ENCODE results near the gene MAP2K3. TPM values are rescaled to one million over a fixed set of nuclear protein-coding genes. Genes with fewer than 3 reads are reported as not detected.

The MAP2K3 gene
- polyA plus RNA-seq, 1 donor from 2014 or later: 5.3 TPM

DNA sequence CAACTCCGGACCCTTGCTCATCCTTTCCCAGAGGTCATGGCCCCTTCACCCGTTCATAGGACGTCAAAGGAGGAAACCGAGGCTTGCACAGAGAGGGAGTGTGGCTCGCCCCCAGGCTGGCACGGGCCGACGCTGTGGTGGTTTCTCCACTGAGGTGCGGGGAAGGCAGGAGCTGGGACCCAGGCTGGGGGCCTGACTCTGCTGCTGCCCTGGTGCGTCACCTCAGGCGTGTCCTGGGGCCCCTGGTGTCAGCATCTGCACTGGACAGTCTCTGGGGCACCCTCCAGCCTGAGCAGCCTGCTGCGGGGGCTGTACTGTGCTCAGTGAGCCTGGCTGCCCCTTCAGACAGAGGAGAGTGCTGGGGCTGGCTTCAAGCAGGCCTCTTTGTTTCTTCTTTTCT lies 7.4 kb downstream of the MAP2K3 start:
- no peak overlapping the region for H2AFZ ChIP-seq (ENCODE audit: low read depth, low read length)

DNA sequence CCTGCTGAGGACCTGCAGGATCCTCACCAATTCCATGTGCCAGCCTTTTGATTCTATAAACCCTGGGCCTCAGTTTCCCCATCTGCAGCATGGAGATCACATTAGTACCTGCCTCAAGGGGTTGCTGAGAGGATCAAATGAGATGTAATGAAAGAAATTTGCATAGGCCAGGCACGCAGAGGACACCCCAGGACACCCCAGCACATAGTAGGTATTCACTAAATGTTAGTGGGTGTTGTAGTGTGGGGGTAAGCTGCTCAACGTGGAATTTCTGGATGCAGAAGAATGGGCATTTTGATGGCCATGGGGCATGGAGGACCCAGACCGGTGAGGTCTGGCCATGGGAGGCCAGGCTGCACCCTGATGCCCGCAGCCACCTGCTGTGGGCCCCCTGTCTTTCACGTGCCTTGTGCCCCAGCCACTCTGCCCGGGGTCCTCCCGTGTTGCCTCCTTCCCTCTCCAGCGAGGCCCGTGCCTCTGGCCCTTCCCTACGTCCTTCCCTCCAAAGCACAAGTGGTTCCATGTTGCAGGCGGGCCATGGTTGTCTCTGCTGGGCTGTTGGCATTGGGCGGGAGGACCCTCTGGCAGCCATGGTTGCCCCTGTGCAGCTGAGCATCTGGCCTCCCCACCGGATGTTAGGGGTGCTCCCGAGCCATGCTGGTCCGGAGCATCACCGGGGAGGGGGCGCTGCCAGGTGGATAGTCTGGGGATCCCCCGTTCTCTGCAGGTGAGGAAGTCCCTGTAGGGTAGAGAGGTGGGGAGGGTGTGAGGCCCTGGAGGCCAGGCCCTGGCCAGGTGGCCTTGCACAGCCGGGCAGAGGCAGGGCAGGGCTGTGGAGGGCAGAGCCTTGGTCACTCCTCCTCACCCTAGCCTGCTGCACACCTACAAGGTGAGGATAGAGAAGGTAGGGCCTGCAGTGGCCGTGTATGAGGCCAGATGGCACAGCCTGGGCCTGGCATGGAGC lies 8.6 kb downstream of the MAP2K3 start:
- H4K20me1 ChIP-seq (ENCODE audit: insufficient read depth): no peaks in the 10 kb centered on the region
- no peak overlapping the region for H3K4me2 ChIP-seq (ENCODE audit: low read length)
- H3F3A ChIP-seq (ENCODE audit: insufficient read depth, low read length, poor library complexity, severe bottlenecking): no peaks in the 10 kb centered on the region
- H3K9me2 ChIP-seq (ENCODE audit: insufficient read depth, low read length): no peaks in the 10 kb centered on the region
- H2AFZ ChIP-seq (ENCODE audit: low read depth, low read length): no peak overlapping the region
- H3K79me2 ChIP-seq (replicated peaks; ENCODE audit: insufficient read depth, low read length): peaks cover 3% of the 10 kb centered on the region
- H3K9ac ChIP-seq (ENCODE audit: low read length): no peak overlapping the region
- no peaks in the 10 kb centered on the region for H3K36me3 ChIP-seq (ENCODE audit: insufficient read depth, low read length)
- H3K9me3 ChIP-seq (ENCODE audit: low read length): no peaks in the 10 kb centered on the region
- no peak overlapping the region for H3K27ac ChIP-seq (ENCODE audit: low read length)
- H3K27me3 ChIP-seq (ENCODE audit: insufficient read depth, low read depth, low read length): no peaks in the 10 kb centered on the region
- no peak overlapping the region for H3K4me3 ChIP-seq (ENCODE audit: low read length)
- no peak for TF ChIP-seq EP300 (conservative IDR thresholded peaks at IDR 0.05; ENCODE audit: poor library complexity, severe bottlenecking)
- TF ChIP-seq, protein P1, sequence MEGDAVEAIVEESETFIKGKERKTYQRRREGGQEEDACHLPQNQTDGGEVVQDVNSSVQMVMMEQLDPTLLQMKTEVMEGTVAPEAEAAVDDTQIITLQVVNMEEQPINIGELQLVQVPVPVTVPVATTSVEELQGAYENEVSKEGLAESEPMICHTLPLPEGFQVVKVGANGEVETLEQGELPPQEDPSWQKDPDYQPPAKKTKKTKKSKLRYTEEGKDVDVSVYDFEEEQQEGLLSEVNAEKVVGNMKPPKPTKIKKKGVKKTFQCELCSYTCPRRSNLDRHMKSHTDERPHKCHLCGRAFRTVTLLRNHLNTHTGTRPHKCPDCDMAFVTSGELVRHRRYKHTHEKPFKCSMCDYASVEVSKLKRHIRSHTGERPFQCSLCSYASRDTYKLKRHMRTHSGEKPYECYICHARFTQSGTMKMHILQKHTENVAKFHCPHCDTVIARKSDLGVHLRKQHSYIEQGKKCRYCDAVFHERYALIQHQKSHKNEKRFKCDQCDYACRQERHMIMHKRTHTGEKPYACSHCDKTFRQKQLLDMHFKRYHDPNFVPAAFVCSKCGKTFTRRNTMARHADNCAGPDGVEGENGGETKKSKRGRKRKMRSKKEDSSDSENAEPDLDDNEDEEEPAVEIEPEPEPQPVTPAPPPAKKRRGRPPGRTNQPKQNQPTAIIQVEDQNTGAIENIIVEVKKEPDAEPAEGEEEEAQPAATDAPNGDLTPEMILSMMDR (IDR thresholded peaks at IDR 0.05; ENCODE audit: poor library complexity, severe bottlenecking): no peak
- TF ChIP-seq, protein P2, sequence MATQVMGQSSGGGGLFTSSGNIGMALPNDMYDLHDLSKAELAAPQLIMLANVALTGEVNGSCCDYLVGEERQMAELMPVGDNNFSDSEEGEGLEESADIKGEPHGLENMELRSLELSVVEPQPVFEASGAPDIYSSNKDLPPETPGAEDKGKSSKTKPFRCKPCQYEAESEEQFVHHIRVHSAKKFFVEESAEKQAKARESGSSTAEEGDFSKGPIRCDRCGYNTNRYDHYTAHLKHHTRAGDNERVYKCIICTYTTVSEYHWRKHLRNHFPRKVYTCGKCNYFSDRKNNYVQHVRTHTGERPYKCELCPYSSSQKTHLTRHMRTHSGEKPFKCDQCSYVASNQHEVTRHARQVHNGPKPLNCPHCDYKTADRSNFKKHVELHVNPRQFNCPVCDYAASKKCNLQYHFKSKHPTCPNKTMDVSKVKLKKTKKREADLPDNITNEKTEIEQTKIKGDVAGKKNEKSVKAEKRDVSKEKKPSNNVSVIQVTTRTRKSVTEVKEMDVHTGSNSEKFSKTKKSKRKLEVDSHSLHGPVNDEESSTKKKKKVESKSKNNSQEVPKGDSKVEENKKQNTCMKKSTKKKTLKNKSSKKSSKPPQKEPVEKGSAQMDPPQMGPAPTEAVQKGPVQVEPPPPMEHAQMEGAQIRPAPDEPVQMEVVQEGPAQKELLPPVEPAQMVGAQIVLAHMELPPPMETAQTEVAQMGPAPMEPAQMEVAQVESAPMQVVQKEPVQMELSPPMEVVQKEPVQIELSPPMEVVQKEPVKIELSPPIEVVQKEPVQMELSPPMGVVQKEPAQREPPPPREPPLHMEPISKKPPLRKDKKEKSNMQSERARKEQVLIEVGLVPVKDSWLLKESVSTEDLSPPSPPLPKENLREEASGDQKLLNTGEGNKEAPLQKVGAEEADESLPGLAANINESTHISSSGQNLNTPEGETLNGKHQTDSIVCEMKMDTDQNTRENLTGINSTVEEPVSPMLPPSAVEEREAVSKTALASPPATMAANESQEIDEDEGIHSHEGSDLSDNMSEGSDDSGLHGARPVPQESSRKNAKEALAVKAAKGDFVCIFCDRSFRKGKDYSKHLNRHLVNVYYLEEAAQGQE (IDR thresholded peaks at IDR 0.05; ENCODE audit: borderline replicate concordance): no peak
- no peak for TF ChIP-seq RAD21 (conservative IDR thresholded peaks at IDR 0.05)
- TF ChIP-seq POLR2AphosphoS5 (IDR thresholded peaks at IDR 0.05): no peak
- TF ChIP-seq SMC3 (conservative IDR thresholded peaks at IDR 0.05; ENCODE audit: poor library complexity): no peak
- TF ChIP-seq TAF1 (IDR thresholded peaks at IDR 0.05; ENCODE audit: low read depth): no peak
- no peak for TF ChIP-seq MXI1 (conservative IDR thresholded peaks at IDR 0.05; ENCODE audit: poor library complexity, severe bottlenecking)

More for the DNA sequence above, 7.4 kb downstream of the MAP2K3 start:
- H3K9me2 ChIP-seq (ENCODE audit: insufficient read depth, low read length): no peaks in the 10 kb centered on the region
- H3K4me2 ChIP-seq (ENCODE audit: low read length): no peak overlapping the region
- peaks cover 8% of the 10 kb centered on the region for H3K79me2 ChIP-seq (replicated peaks; ENCODE audit: insufficient read depth, low read length)
- H3K36me3 ChIP-seq (ENCODE audit: insufficient read depth, low read length): no peaks in the 10 kb centered on the region
- H3K27ac ChIP-seq (ENCODE audit: low read length): no peak overlapping the region
- no peak overlapping the region for H3K9ac ChIP-seq (ENCODE audit: low read length)
- H3K4me3 ChIP-seq (ENCODE audit: low read length): no peak overlapping the region
- TF ChIP-seq POLR2AphosphoS5 (IDR thresholded peaks at IDR 0.05): no peak
- TF ChIP-seq SMC3 (conservative IDR thresholded peaks at IDR 0.05; ENCODE audit: poor library complexity): no peak
- no peak for TF ChIP-seq MXI1 (conservative IDR thresholded peaks at IDR 0.05; ENCODE audit: poor library complexity, severe bottlenecking)
- no peak for TF ChIP-seq TAF1 (IDR thresholded peaks at IDR 0.05; ENCODE audit: low read depth)
- TF ChIP-seq RAD21 (conservative IDR thresholded peaks at IDR 0.05): no peak
- TF ChIP-seq EP300 (conservative IDR thresholded peaks at IDR 0.05; ENCODE audit: poor library complexity, severe bottlenecking): no peak
- TF ChIP-seq, protein P2 (IDR thresholded peaks at IDR 0.05; ENCODE audit: borderline replicate concordance): no peak
- TF ChIP-seq, protein P1 (IDR thresholded peaks at IDR 0.05; ENCODE audit: poor library complexity, severe bottlenecking): no peak
- no peak for TF ChIP-seq EZH2 (IDR thresholded peaks at IDR 0.05; ENCODE audit: borderline replicate concordance, insufficient read depth, low read length, poor library complexity, severe bottlenecking)
- no peaks in the 10 kb centered on the region for H3F3A ChIP-seq (ENCODE audit: insufficient read depth, low read length, poor library complexity, severe bottlenecking)
- H3K9me3 ChIP-seq (ENCODE audit: low read length): no peaks in the 10 kb centered on the region
- no peaks in the 10 kb centered on the region for H3K27me3 ChIP-seq (ENCODE audit: insufficient read depth, low read depth, low read length)
- no peaks in the 10 kb centered on the region for H4K20me1 ChIP-seq (ENCODE audit: insufficient read depth)

Measured in neural cell (in vitro differentiated cells).